ENCODE measurements around the gene ABL2.
"Not testable (repeated sequence)": the region's sequence is repeated elsewhere in the genome, so short reads cannot be mapped to it uniquely, and the experiment has no call there.

Gene ABL2

DNA sequence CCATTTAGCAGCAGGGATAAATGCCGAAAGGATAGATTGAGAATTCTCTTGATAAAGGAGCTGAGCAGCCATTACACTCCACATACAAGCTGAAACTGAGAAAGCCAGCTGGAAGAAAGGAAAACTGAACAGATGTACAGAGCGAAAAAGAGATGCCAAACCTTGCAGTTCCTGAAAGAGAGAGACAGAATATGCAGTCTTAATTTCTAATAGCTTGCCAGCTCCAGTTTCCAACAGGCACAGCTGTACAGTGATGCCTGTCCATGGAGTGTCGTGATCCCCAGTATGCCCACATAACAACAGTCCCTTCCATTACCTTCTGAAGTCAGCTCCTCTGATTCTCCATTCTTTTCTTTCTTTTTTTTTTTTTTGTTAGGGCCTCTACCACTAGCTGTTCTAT is 22.7 kb downstream of the ABL2 start:
- DNase-seq (ENCODE audit: low read depth) = no peak
- no peak for TF ChIP-seq MYC (IDR thresholded peaks at IDR 0.05; ENCODE audit: low read depth, low read length)
- TF ChIP-seq, protein P1, sequence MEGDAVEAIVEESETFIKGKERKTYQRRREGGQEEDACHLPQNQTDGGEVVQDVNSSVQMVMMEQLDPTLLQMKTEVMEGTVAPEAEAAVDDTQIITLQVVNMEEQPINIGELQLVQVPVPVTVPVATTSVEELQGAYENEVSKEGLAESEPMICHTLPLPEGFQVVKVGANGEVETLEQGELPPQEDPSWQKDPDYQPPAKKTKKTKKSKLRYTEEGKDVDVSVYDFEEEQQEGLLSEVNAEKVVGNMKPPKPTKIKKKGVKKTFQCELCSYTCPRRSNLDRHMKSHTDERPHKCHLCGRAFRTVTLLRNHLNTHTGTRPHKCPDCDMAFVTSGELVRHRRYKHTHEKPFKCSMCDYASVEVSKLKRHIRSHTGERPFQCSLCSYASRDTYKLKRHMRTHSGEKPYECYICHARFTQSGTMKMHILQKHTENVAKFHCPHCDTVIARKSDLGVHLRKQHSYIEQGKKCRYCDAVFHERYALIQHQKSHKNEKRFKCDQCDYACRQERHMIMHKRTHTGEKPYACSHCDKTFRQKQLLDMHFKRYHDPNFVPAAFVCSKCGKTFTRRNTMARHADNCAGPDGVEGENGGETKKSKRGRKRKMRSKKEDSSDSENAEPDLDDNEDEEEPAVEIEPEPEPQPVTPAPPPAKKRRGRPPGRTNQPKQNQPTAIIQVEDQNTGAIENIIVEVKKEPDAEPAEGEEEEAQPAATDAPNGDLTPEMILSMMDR (IDR thresholded peaks at IDR 0.05; ENCODE audit: low read depth, low read length) = no peak
- TF ChIP-seq, protein P2, sequence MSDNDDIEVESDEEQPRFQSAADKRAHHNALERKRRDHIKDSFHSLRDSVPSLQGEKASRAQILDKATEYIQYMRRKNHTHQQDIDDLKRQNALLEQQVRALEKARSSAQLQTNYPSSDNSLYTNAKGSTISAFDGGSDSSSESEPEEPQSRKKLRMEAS (IDR thresholded peaks at IDR 0.05; ENCODE audit: low read depth, low read length) = no peak
- TF ChIP-seq POLR2A (IDR thresholded peaks at IDR 0.05; ENCODE audit: extremely low read depth, insufficient read length) = no peak
- no peak overlapping the region for H3K4me3 ChIP-seq (ENCODE audit: low read depth, low read length)

DNA sequence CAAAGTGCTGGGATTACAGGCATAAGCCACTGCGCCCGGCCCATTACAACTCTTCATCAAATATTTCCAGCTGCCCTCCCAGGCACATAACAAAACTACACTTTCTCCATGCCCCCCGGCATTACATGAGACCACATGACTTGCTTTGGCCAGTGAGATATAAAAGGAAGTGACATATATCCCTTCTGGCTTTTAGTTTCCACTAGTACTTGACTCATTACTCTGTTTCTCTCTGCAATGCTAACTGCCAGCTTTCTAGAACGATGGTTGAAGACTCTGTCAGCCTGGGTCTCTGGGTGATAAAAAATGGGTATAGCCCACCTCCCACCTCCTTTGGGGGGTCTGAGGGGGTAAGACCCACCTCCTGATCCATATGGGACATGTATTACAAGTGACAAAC is 24.2 kb downstream of the ABL2 start:
- H3K4me3 ChIP-seq (ENCODE audit: low read depth, low read length) = no peak overlapping the region
- TF ChIP-seq MYC (IDR thresholded peaks at IDR 0.05; ENCODE audit: low read depth, low read length) (no peak), POLR2A (IDR thresholded peaks at IDR 0.05; ENCODE audit: extremely low read depth, insufficient read length) (no peak)
- TF ChIP-seq, protein P1 (IDR thresholded peaks at IDR 0.05; ENCODE audit: low read depth, low read length) = no peak
- TF ChIP-seq, protein P2 (IDR thresholded peaks at IDR 0.05; ENCODE audit: low read depth, low read length) = no peak
- no peak for DNase-seq (ENCODE audit: low read depth)

DNA sequence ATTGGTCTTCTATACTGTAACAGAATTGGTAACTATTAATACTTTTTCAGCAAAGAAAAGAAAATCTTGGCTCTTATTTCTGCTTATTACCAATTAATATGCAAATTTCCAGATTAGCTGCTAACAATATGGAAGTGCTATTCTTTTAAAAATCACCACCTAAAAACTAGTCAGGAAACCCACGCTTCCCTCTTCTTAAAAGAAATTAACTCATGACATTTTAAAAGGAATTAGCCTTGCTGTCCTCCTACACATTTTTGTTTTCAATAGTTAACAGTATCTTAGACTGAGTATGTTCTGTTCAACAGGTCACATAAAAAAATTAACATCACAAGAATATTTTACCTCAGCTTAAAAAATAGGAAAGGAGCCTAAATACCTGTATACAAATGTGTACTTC is 27.3 kb downstream of the ABL2 start:
- no peak for DNase-seq (ENCODE audit: low read depth)
- no peak for TF ChIP-seq POLR2A (IDR thresholded peaks at IDR 0.05; ENCODE audit: extremely low read depth, insufficient read length)
- TF ChIP-seq, protein P1 (IDR thresholded peaks at IDR 0.05; ENCODE audit: low read depth, low read length) = no peak
- TF ChIP-seq, protein P2 (IDR thresholded peaks at IDR 0.05; ENCODE audit: low read depth, low read length) = no peak
- TF ChIP-seq MYC (IDR thresholded peaks at IDR 0.05; ENCODE audit: low read depth, low read length) = no peak

DNA sequence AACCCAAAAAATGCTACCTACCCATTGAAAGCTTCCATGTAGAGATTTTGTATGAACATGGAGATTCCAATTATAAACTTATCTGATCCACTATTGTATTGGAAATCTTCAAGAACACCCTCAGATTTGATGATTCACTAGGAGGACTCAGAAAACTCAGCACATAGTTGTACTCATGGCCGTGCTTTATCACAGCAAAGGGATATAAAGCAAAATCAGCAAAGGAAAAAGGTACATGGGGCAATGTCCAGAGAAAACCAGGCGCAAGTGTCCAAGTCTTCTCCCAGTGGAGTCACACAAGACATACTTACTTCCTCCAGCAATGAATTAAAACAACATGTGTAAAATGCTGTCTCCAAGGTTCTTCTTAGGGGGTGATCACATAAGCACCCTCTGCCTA is 28.9 kb downstream of the ABL2 start:
- no peak overlapping the region for H3K4me3 ChIP-seq (ENCODE audit: low read depth, low read length)
- TF ChIP-seq, protein P2 (IDR thresholded peaks at IDR 0.05; ENCODE audit: low read depth, low read length) = no peak
- no peak for TF ChIP-seq POLR2A (IDR thresholded peaks at IDR 0.05; ENCODE audit: extremely low read depth, insufficient read length)
- no peak for TF ChIP-seq MYC (IDR thresholded peaks at IDR 0.05; ENCODE audit: low read depth, low read length)
- TF ChIP-seq, protein P1 (IDR thresholded peaks at IDR 0.05; ENCODE audit: low read depth, low read length) = no peak
- no peak for DNase-seq (ENCODE audit: low read depth)

More for the DNA sequence above, 27.3 kb downstream of the ABL2 start:
- H3K4me3 ChIP-seq (ENCODE audit: low read depth, low read length) = no peak overlapping the region

DNA sequence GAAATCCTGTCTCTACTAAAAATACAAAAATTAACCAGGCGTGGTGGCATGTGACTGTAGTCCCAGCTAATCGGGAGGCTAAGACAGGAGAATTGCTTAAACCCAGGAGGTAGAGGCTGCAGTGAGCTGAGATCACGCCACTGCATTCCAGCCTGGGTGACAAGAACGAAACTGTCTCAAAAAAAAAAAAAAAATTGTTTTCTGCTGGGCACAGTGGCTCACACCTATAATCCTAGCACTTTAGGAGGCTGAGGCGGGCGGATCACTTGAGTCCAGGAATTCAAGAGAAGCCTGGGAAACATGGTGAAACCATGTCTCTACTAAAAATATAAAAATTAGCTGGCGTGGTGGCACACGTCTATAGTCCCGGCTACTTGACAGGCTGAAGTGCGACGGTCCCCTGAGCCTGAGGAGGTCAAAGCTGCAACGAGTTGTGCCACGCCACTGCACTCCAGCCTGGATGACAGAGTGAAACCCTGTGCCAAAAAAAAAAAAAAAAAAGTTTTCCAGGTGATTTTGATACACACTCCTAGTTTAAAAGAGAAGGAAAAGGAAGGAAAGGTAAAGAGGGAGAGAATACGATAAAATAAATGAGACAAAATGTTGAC is 31.7 kb downstream of the ABL2 start:
- no peak overlapping the region for H3K4me3 ChIP-seq (ENCODE audit: low read depth, low read length)
- DNase-seq (ENCODE audit: low read depth) = no peak
- TF ChIP-seq MYC (IDR thresholded peaks at IDR 0.05; ENCODE audit: low read depth, low read length) (no peak), POLR2A (IDR thresholded peaks at IDR 0.05; ENCODE audit: extremely low read depth, insufficient read length) (no peak)
- TF ChIP-seq, protein P2 (IDR thresholded peaks at IDR 0.05; ENCODE audit: low read depth, low read length) = no peak
- TF ChIP-seq, protein P1 (IDR thresholded peaks at IDR 0.05; ENCODE audit: low read depth, low read length) = no peak

DNA sequence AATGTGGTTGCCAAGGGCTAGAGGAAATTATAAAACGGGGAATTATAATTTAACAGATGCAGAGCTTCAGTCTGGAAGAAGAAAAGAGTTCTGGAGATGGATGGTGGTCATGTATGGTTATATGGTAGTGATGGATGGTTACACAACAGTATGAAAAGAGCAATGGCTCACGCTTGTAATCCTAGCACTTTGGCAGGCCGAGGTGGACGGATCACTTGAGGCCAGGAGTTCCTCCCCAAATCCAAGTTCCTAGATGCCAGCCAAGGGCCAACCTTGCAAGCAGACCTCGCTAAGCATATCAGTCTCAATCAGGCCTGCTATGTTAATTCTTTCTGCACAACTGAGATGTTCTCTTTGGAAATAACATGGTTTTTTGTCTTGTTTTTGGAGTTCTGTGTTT is 33.6 kb downstream of the ABL2 start:
- not testable (repeated sequence) for DNase-seq (ENCODE audit: low read depth); H3K4me3 ChIP-seq (ENCODE audit: low read depth, low read length)
